ENCODE data around the gene PDLIM7.
"Not testable (repeated sequence)": the region's sequence is repeated elsewhere in the genome, so short reads cannot be mapped to it uniquely, and the experiment has no call there.

- TF ChIP-seq CTCF (IDR thresholded peaks at IDR 0.05); JUND (IDR thresholded peaks at IDR 0.05); REST (IDR thresholded peaks at IDR 0.05; ENCODE audit: low read depth, low read length); YY1 (IDR thresholded peaks at IDR 0.05; ENCODE audit: low read depth); POLR2AphosphoS5 (IDR thresholded peaks at IDR 0.05; ENCODE audit: low read depth, low read length); CHD2 (IDR thresholded peaks at IDR 0.05; ENCODE audit: low read length, partially characterized antibody); RCOR1 (IDR thresholded peaks at IDR 0.05; ENCODE audit: low read length); GABPA (IDR thresholded peaks at IDR 0.05; ENCODE audit: low read depth); MXI1 (IDR thresholded peaks at IDR 0.05; ENCODE audit: low read depth, low read length); SIN3A (IDR thresholded peaks at IDR 0.05; ENCODE audit: borderline replicate concordance, low read depth, low read length); SMC3 (IDR thresholded peaks at IDR 0.05; ENCODE audit: low read depth, low read length); ZBTB33 (IDR thresholded peaks at IDR 0.05; ENCODE audit: borderline replicate concordance, low read depth); TAF1 (IDR thresholded peaks at IDR 0.05; ENCODE audit: borderline replicate concordance, low read depth, low read length): not testable (repeated sequence)
Observed at GRCh38 chr5:177485753-177486152, 11.7 kb downstream of the PDLIM7 start.
